Gastroesophageal sphincter (tissue), 4 donors: ENCODE results near the gene HTRA3. TPM values are rescaled to one million over a fixed set of nuclear protein-coding genes. Genes with fewer than 3 reads are reported as not detected.

Experiments used
- ATAC-seq: fragments of 150-250 bp; one replicate; pipeline ENCODE4 v1.9.1; 2016; ENCODE audit warnings: mild to moderate bottlenecking, moderate library complexity
- H3K27ac ChIP-seq, 4 donors: fragments of 200-600 bp; sonication (generic) in 3 of 4; 1 replicate in 3 of 4; 2 replicates in 1 of 4; pipeline ENCODE4 v1.5.1; 2016 to 2019
- H3K27me3 ChIP-seq: fragments of 200-600 bp; sonication (generic); one replicate; pipeline ENCODE4 v1.5.1; 2019
- H3K36me3 ChIP-seq, 2 donors: fragments of 200-600 bp; sonication (generic); one replicate each; pipeline ENCODE4 v1.5.1; 2019; ENCODE audit warnings: control low read depth in 1 of 2
- H3K4me1 ChIP-seq, 3 donors: fragments of 200-600 bp; sonication (generic); 1 replicate in 2 of 3; 2 replicates in 1 of 3; pipeline ENCODE4 v1.5.1; 2016 to 2019; ENCODE audit warnings: control low read depth in 2 of 3
- H3K4me3 ChIP-seq, 2 donors: fragments of 200-600 bp; sonication (generic); one replicate each; pipeline ENCODE4 v1.5.1; 2019; ENCODE audit warnings: mild to moderate bottlenecking in 1 of 2, moderate library complexity in 1 of 2
- H3K9me3 ChIP-seq, 3 donors: fragments of 200-600 bp; sonication (generic); one replicate each; pipeline ENCODE4 v1.5.1; 2017 to 2019; ENCODE audit warnings: control low read depth in 2 of 3
- CTCF ChIP-seq, 4 experiments: fragments of 200-600 bp in 2 of 4; fragments of 450-650 bp in 2 of 4; sonication (generic) in 1 of 4; IDR thresholded peaks; one replicate each; pipeline ENCODE4 v1.5.1; 2017 to 2019; ENCODE audit warnings: antibody characterized with exemption in 4 of 4, mild to moderate bottlenecking in 2 of 4, moderate library complexity in 2 of 4
- EP300 ChIP-seq: sonication (generic); formaldehyde crosslinking; IDR thresholded peaks from one replicate; pipeline ENCODE4 v1.6.1; 2017; ENCODE audit warnings: antibody characterized with exemption, mild to moderate bottlenecking
- POLR2A ChIP-seq, 2 donors: fragments of 450-650 bp; IDR thresholded peaks; one replicate each; pipeline ENCODE4 v1.6.1; 2017; ENCODE audit warnings: antibody characterized with exemption in 2 of 2, mild to moderate bottlenecking in 2 of 2, moderate library complexity in 1 of 2
- POLR2AphosphoS5 ChIP-seq: sonication (generic); formaldehyde crosslinking; IDR thresholded peaks from one replicate; pipeline ENCODE4 v1.6.1; 2017; ENCODE audit warnings: antibody characterized with exemption
- WGBS, 2 donors: methylation state at CpG; one replicate each; pipeline ENCODE4 v1.1.5; 2018; ENCODE audit warnings: low coverage in 1 of 2; 5-methylcytosine and 5-hydroxymethylcytosine counted together
- total RNA-seq, 4 donors: library from RNA; depleted of rRNA; stranded (reverse); fragments of >200 nt; gene quantifications; one replicate each; pipeline ENCODE4 v1.1.0, GENCODE V29; 2016

Gene HTRA3
- total RNA-seq, 4 donors from 2014 or later: 30.2 to 80.5 (median 59.9) TPM

- 34 to 35% methylated on average over 8 of the region's 8 CpGs for WGBS, 2 donors
- H3K27me3 ChIP-seq: no peaks in the 10 kb centered on the region
- no peak for ATAC-seq
- H3K36me3 ChIP-seq: no peaks in the 10 kb centered on the region
- no peaks in the 10 kb centered on the region for H3K9me3 ChIP-seq
- peak overlapping the region in 2 of 4 donors; percentile 16 to 33 for H3K27ac ChIP-seq
- peaks cover 0 to 64% (median 14%) of the 10 kb centered on the region in 3 donors for H3K4me1 ChIP-seq
- TF ChIP-seq CTCF (IDR thresholded peaks at IDR 0.05) (no peak), POLR2AphosphoS5 (no peak), POLR2A (IDR thresholded peaks at IDR 0.05) (no peak), EP300 (no peak)
- H3K4me3 ChIP-seq: no peak overlapping the region
Observed at GRCh38 chr4:8355864-8356565, 86.5 kb downstream of the HTRA3 start.

Other genes starting within 250 kb of the HTRA3 start
- gene ABLIM2, start 110.9 kb upstream of the HTRA3 start, total RNA-seq: 10 to 100 TPM in 1 of 4 donors, 1 to 10 TPM in 3; 5.0 to 13.5 (median 8.0) TPM
- gene SH3TC1, start 70.5 kb upstream of the HTRA3 start, total RNA-seq: 10 to 100 TPM in 3 of 4 donors, 1 to 10 TPM in 1; 9.6 to 12.9 (median 12.6) TPM
- gene ACOX3, start 171.0 kb downstream of the HTRA3 start, total RNA-seq: 10 to 100 TPM; 21.5 to 79.5 (median 37.1) TPM
- 10 to 100 TPM; 12.0 to 27.9 (median 20.9) TPM for gene TRMT44, start 171.0 kb downstream of the HTRA3 start, total RNA-seq